ENCODE data around the gene ZDHHC18.
"Not testable (repeated sequence)": the region's sequence is repeated elsewhere in the genome, so short reads cannot be mapped to it uniquely, and the experiment has no call there.

ZDHHC18 gene

DNA sequence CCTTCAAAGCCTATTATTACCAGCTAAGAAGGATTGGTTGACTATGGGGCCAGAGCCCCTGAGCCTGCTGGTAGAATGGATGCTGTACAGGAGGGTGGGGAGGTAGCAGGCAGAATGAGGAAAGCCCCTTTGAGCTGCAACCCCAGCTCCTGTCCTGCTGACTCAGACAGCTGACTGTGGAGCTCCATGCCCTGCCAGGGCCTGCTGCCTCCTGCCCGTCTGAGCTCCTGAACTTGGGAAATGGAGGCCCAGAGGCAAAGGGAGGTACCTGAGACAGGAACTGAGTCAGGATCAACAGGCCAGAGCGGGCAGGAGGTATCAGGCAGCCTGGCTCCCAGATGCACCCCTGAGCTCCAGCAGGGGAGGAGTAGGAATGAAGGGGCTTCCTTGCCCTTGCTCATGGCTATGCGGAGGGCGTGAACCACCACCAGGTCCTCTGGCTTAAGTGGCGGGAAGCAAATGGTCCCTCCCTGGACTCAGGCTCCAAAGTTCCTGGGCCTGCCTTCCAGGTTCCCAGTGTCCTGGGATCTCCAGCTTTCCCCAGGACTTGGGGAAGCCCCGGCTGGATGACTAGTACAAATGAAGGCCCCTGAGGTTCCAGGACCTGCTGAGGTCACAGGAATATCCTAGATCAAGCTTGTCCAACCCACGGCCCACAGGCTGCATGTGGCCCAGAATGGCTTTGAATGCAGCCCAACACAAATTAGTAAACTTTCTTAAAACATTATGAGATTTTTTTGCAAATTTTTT, 32.6 kb downstream of the ZDHHC18 start:
- DNase-seq, result no peak

GRCh38 chr1:26861286-26861701, 34.8 kb downstream of the ZDHHC18 start:
- peak; percentile 33 for DNase-seq

- no peak for DNase-seq
Measured at GRCh38 chr1:26861889-26862378, 35.4 kb downstream of the ZDHHC18 start.

- DNase-seq, result no peak
Measured at GRCh38 chr1:26862781-26863684, 36.5 kb downstream of the ZDHHC18 start, which contains the start of gene SFN. Gene SFN (plus strand): TSS chr1:26863149. CDS start chr1:26863213, 64 bp downstream.

- no peak for DNase-seq
Measured at GRCh38 chr1:26863685-26864077, 37.2 kb downstream of the ZDHHC18 start.

GRCh38 chr1:26864610-26865480, 38.4 kb downstream of the ZDHHC18 start:
- peak; percentile 99 for DNase-seq

- not testable (repeated sequence) for DNase-seq
Measured at GRCh38 chr1:26873097-26873496, 46.6 kb downstream of the ZDHHC18 start.

- DNase-seq, result no peak
Measured at GRCh38 chr1:26874896-26875295, 48.4 kb downstream of the ZDHHC18 start.

DNA sequence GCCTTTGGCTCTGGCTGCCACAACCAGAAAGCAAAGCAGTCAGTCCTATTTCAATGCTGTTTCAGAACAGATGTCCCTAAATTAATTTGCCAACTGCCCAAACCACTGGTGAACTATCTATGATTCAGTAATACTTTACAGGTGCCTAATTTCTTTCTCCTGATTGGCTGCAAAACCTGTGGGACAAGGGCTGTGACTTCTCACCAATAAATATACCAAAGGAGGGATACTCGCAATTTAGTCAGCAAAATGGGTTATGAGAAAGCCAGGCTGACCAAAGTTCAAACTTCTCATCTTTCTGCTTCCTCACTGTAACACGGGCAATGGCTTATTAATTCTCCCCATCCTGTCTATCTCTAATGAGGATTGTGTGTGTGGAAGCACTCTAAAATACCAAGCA, 50.8 kb downstream of the ZDHHC18 start:
- no peak for DNase-seq

GRCh38 chr1:26879793-26880192, 53.3 kb downstream of the ZDHHC18 start:
- DNase-seq, result no peak

DNA sequence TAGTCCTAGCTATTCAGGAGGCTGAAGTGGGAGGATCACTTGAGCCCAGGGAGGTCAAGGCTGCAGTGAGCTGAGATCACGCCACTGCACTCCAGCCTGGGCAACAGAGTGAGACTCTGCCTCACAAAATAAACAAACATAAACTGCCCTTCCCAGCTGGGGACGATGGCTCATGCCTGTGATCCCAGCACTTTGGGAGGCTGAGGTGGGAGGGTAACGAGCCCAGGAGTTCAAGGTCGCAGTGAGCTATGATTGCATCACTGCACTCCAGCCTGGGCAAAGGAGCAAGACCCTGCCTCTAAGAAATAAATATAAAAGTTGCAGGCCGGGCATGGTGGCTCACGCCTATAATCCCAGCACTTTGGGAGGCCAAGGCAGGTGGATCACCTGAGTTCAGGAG, 55.1 kb downstream of the ZDHHC18 start:
- not testable (repeated sequence) for DNase-seq

DNA sequence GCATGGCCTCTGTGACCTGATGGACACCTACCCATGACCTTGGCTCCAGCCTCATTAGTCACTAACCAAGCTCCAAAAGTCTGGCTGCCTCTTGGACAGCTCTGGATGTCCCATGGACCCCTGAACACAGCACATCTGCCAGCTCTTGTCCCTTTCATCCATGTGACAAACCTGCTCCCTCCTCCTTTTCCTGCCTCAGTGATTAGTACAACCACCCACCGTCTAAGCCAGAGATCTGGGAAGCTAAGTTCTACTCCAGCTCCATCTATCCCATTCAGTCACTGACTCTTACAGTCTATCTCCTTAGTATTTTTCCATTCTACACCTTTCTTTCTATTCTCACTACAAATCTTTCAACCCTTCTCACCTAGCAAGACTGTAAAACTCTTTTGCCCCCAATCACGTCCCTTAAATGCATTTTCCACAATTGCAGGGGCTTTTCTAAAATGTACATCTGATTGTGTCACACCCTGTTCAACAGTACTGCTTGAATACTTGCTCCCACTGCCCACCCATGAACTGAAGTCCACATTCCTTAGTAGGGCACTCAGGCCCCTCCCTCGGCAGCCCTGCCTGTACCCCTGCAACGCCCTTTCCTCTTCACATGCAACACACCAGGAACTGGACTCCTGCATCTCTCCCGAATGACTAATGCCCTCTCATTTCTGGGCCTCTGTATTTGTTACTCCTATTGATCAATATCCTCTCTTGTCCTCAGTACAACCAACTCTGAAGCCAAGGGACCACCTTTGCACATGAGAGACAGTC, 56.4 kb downstream of the ZDHHC18 start:
- DNase-seq, result no peak

DNA sequence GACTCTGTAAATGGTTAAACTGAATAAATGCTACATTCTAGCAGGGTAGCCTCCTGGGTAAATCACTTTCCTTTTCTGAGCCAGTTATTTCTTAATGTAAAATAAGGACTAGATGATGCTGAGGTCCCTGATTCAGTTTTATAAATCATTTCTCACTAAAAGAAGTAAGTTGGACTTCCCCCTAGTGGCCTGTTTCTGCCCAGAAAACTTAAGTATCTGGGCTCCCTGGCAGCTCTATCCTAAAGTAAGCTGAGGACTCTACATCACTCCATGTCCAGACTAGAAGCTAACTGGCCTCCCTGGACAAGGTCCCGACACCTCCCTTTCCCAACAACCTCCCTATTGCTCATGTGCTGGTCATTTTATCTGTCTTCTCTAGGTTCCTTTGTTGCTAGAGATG, 60.6 kb downstream of the ZDHHC18 start:
- peak; percentile 48 for DNase-seq

GRCh38 chr1:26888231-26888630, 61.7 kb downstream of the ZDHHC18 start:
- DNase-seq, result no peak

GRCh38 chr1:26889551-26890466, 63.3 kb downstream of the ZDHHC18 start, which contains the start of gene GPN2:
Gene GPN2 (minus strand): TSS chr1:26890283. CDS start chr1:26890096, 187 bp downstream.
- DNase-seq, result peak; percentile 69

DNA sequence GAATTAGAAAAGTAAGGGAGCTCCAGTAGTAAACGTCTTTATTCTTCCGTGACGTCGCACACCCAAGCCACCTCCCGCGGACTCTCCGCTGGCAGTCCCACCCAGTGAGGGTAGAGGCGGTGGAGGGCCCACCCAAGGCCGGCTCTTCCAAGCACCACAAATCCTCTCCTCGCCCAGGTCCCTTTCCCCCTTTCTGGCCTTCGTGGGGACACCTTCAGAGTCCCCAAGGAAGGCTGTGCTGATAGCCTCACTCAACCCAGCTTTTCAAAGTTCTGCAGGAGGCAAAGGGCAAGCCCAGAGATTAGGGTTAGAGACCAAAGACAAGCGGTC, 63.9 kb downstream of the ZDHHC18 start:
- DNase-seq, result no peak

- DNase-seq, result no peak
Measured at GRCh38 chr1:26894263-26894662, 67.8 kb downstream of the ZDHHC18 start.

DNA sequence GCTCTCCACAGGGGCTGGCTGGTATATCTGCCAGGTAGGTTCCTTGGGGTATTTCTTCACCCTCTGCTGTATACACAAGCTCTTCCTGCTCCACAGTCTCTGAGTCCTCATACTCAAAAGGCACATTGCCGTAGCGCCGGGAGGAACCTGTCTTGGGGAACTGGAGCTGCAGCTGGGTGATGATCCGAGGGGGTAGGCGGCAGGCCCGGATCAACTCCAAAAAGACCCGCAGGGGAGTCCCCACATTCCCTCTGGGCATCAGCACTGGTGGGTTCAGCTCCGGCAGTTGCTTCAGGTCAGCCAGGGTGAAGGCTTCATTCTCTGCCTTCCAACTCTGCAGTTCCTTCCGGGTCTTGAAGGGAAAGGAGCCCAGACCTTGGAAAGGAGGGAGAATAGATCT, 70.9 kb downstream of the ZDHHC18 start:
- no peak for DNase-seq

- DNase-seq, result peak; percentile 85
Measured at GRCh38 chr1:26900001-26900814, 73.7 kb downstream of the ZDHHC18 start, which contains the start of gene GPATCH3. Gene GPATCH3 (minus strand): TSS chr1:26900467. CDS start chr1:26900442, 25 bp downstream.

All from HCEC 1CT (cell line).